ENCODE data around the gene L3MBTL3. TPM values are rescaled to one million over a fixed set of nuclear protein-coding genes. Genes with fewer than 3 reads are reported as not detected.

L3MBTL3 gene
- polyA plus RNA-seq (2011; rRNA removed): 5.9 and 7.8 TPM in 2 replicates
- polyA plus RNA-seq (2012; cell fraction: cytosol; rRNA removed): 1.6 and 1.8 TPM in 2 replicates
- 1.2 and 4.1 TPM in 2 replicates for polyA plus RNA-seq (2012; cell fraction: nucleus; rRNA removed)
- polyA plus RNA-seq (2017; fragmentation: RNase III; extraction: RNeasy Plus Mini Kit Qiagen cat#74134 plus additional on column Dnase treatment): 2.5 to 3.0 TPM (median 3.0 TPM) in 3 replicates
- polyA minus RNA-seq (2011; rRNA and poly(A)+ RNA removed): 1.7 and 6.4 TPM in 2 replicates

- no peak for TF ChIP-seq GATA3 (IDR thresholded peaks at IDR 0.05; ENCODE audit: borderline replicate concordance)
- no peak for TF ChIP-seq MYC (IDR thresholded peaks at IDR 0.05; ENCODE audit: borderline replicate concordance, low read length)
- no peak for TF ChIP-seq HDAC2 (IDR thresholded peaks at IDR 0.05)
- TF ChIP-seq ZSCAN20 (CRISPR knock-in tag; IDR thresholded peaks at IDR 0.05): no peak
- no peak for TF ChIP-seq PBX3 (IDR thresholded peaks at IDR 0.05)
- no peak for TF ChIP-seq CTCF (IDR thresholded peaks at IDR 0.05)
- no peak for TF ChIP-seq RFX5 (IDR thresholded peaks at IDR 0.05)
- no peak for TF ChIP-seq KDM5A (IDR thresholded peaks at IDR 0.05)
- TF ChIP-seq MAFK (IDR thresholded peaks at IDR 0.05; ENCODE audit: partially characterized antibody): no peak
- no peak for TF ChIP-seq EP300 (IDR thresholded peaks at IDR 0.05)
- no peak for TF ChIP-seq ESRRA (IDR thresholded peaks at IDR 0.05; ENCODE audit: borderline replicate concordance, low read length)
- no peak for TF ChIP-seq ELK1 (IDR thresholded peaks at IDR 0.05; ENCODE audit: low read depth, low read length)
- no peak for TF ChIP-seq HMGXB4 (CRISPR knock-in tag; IDR thresholded peaks at IDR 0.05; ENCODE audit: borderline replicate concordance)
- TF ChIP-seq ZNF302 (CRISPR knock-in tag; IDR thresholded peaks at IDR 0.05): no peak
- no peak for TF ChIP-seq USF2 (IDR thresholded peaks at IDR 0.05)
- no peak for TF ChIP-seq EHF (CRISPR knock-in tag; IDR thresholded peaks at IDR 0.05)
- no peak for TF ChIP-seq TP53 (CRISPR knock-in tag; IDR thresholded peaks at IDR 0.05)
- TF ChIP-seq JUN (IDR thresholded peaks at IDR 0.05): no peak
- Histone ChIP-seq H3K4me3 (peak within 1 kb of the TSS; percentile 72), H3K27ac (peak within 1 kb of the TSS; percentile 76 to 92), H3K4me1 (0 out of 3 replicates have a peak, but pooled peaks cover 3% of the 10 kb centered on the region), H3K4me2 (peak within 1 kb of the TSS; percentile 92), H3K9me3 (no peaks in the 10 kb centered on the region)
- peak; percentile 52 to 70 for DNase-seq (ENCODE audit: low read depth in 1 of 2, low spot score in 1 of 2)
- no peak for FAIRE-seq
- WGBS (ENCODE audit: missing lambda C conversion rate): 9% methylated on average over 19 of the region's 27 CpGs
- peak; percentile 79 to 91 for ATAC-seq
- ChIA-PET POLR2A (no interaction called here), CTCF (no interaction called here)
Measured at GRCh38 chr6:130018292-130018743, at the start of gene L3MBTL3. Gene L3MBTL3 (plus strand): TSS chr6:130018581. CDS start chr6:130042700, 24,119 bp downstream.

- 11% methylated on average over 2 of the region's 2 CpGs for WGBS (ENCODE audit: missing lambda C conversion rate)
Measured at GRCh38 chr6:129969064-129969463, 49.3 kb upstream of the L3MBTL3 start.

More at GRCh38 chr6:129969064-129969463, 49.3 kb upstream of the L3MBTL3 start:
- POLR2A ChIA-PET: no interaction called here
- Histone ChIP-seq H3K9me3 (no peaks in the 10 kb centered on the region), H3K27ac (no peak overlapping the region), H3K4me1 (no peaks in the 10 kb centered on the region), H3K4me3 (no peak overlapping the region), H3K4me2 (no peak overlapping the region)
- no peak for DNase-seq (ENCODE audit: low read depth in 1 of 2, low spot score in 1 of 2)
- CTCF ChIA-PET: interaction anchor here (1.3 kb wide), 1 partner anchor 13 kb away, joined by 4 read pairs; no protein-coding TSS in a partner anchor
- FAIRE-seq: no peak
- no peak for ATAC-seq
- no peak for TF ChIP-seq HMGXB4 (CRISPR knock-in tag; IDR thresholded peaks at IDR 0.05; ENCODE audit: borderline replicate concordance)
- TF ChIP-seq POLR2AphosphoS2 (conservative IDR thresholded peaks at IDR 0.05; ENCODE audit: low read length): no peak
- no peak for TF ChIP-seq MAX (IDR thresholded peaks at IDR 0.05)
- TF ChIP-seq NFE2L2 (conservative IDR thresholded peaks at IDR 0.05; ENCODE audit: low read length): no peak

Measured in A549 (cell line).